IMR-90 (cell line): ENCODE results near the gene LMLN. TPM values are rescaled to one million over a fixed set of nuclear protein-coding genes. Genes with fewer than 3 reads are reported as not detected.

ENCODE experiments used
- ATAC-seq: fragments of 200-7000 bp; cut with Tn5 transposase; 2 replicates; pipeline ENCODE4 v1.9.1; 2020; ENCODE audit warnings: low read depth, mild to moderate bottlenecking, moderate library complexity
- BruUV-seq: library from RNA; stranded (reverse); fragments of 400-500 nt; replicated peaks from 2 replicates; lab custom pipeline; 2021; lab: Mats Ljungman, UMichigan
- CTCF ChIA-PET: fragments of 300-600 bp; formaldehyde crosslinking; extraction: SDS; loops from one replicate; lab custom pipeline; 2021; ENCODE audit warnings: antibody characterized with exemption; lab: Yijun Ruan, JAX
- POLR2A ChIA-PET: fragments of 300-600 bp; sonication (Branson Sonifier 250); formaldehyde crosslinking; loops from one replicate; lab custom pipeline; 2022; ENCODE audit warnings: antibody characterized with exemption; ENCODE audit not compliant: unreplicated experiment; lab: Charles Lee
- DNase-seq: peaks from one replicate; pipeline ENCODE4 v3.0.0; 2013
- H2AFZ ChIP-seq: replicated peaks from 2 replicates; pipeline ENCODE3; 2013; ENCODE audit warnings: low read length, mild to moderate bottlenecking; ENCODE audit not compliant: poor library complexity
- H2AK5ac ChIP-seq: 2 replicates; pipeline ENCODE4 v1.6.1; 2013; ENCODE audit warnings: low read depth, low read length, inconsistent platforms
- H2AK9ac ChIP-seq: replicated peaks from 2 replicates; pipeline ENCODE3; 2013; ENCODE audit warnings: mild to moderate bottlenecking, low read depth, low read length, moderate library complexity; ENCODE audit not compliant: poor library complexity
- H2BK120ac ChIP-seq: 2 replicates; pipeline ENCODE4 v1.6.1; 2013; ENCODE audit warnings: low read depth, low read length, inconsistent platforms
- H2BK15ac ChIP-seq: 3 replicates; pipeline ENCODE4 v1.6.1; 2013; ENCODE audit warnings: low read depth, low read length, inconsistent platforms
- H2BK20ac ChIP-seq: 2 replicates; pipeline ENCODE4 v1.6.1; 2013; ENCODE audit warnings: low read depth, mild to moderate bottlenecking, inconsistent platforms, low read length, moderate library complexity
- H2BK5ac ChIP-seq: 2 replicates; pipeline ENCODE4 v1.6.1; 2013; ENCODE audit warnings: mild to moderate bottlenecking, low read depth, low read length, inconsistent platforms; ENCODE audit not compliant: poor library complexity, severe bottlenecking
- H3K14ac ChIP-seq: replicated peaks from 2 replicates; pipeline ENCODE4 v1.6.1; 2013; ENCODE audit warnings: low read depth, low read length, inconsistent platforms
- H3K18ac ChIP-seq: 2 replicates; pipeline ENCODE4 v1.6.1; 2013; ENCODE audit warnings: low read depth, low read length, control low read depth
- H3K23ac ChIP-seq: 2 replicates; pipeline ENCODE4 v1.6.1; 2013; ENCODE audit warnings: low read depth, low read length, inconsistent platforms
- H3K27ac ChIP-seq: 2 replicates; pipeline ENCODE4 v1.5.1; 2013; ENCODE audit warnings: mild to moderate bottlenecking, control low read depth, low read length; ENCODE audit not compliant: insufficient read depth
- H3K27me3 ChIP-seq: 2 replicates; pipeline ENCODE4 v1.6.1; 2013; ENCODE audit warnings: low read length; ENCODE audit not compliant: control insufficient read depth, insufficient read depth
- H3K36me3 ChIP-seq: 2 replicates; pipeline ENCODE4 v1.6.1; 2013; ENCODE audit warnings: low read length, mixed read lengths; ENCODE audit not compliant: control insufficient read depth, insufficient read depth
- H3K4ac ChIP-seq: 2 replicates; pipeline ENCODE4 v1.6.1; 2013; ENCODE audit warnings: low read depth, low read length, inconsistent platforms
- H3K4me1 ChIP-seq: 2 replicates; pipeline ENCODE4 v1.6.1; 2013; ENCODE audit warnings: low read length, mixed read lengths; ENCODE audit not compliant: control insufficient read depth, insufficient read depth
- H3K4me2 ChIP-seq: 2 replicates; pipeline ENCODE4 v1.6.1; 2013; ENCODE audit warnings: low read depth, mild to moderate bottlenecking, control low read depth, low read length, moderate library complexity
- H3K4me3 ChIP-seq: 2 replicates; pipeline ENCODE4 v1.5.1; 2013; ENCODE audit warnings: low read depth, mild to moderate bottlenecking, control low read depth, low read length, moderate library complexity; ENCODE audit not compliant: insufficient read depth
- H3K56ac ChIP-seq: 2 replicates; pipeline ENCODE4 v1.6.1; 2013; ENCODE audit warnings: low read length, inconsistent platforms; ENCODE audit not compliant: insufficient read depth; ENCODE audit errors: extremely low read depth
- H3K79me1 ChIP-seq, 2 experiments: 2 replicates each; pipeline ENCODE4 v1.6.1; 2013; ENCODE audit warnings: low read length in 2 of 2, inconsistent platforms in 1 of 2, low read depth in 1 of 2
- H3K9ac ChIP-seq: 2 replicates; pipeline ENCODE4 v1.6.1; 2013; ENCODE audit warnings: low read depth, low read length, control low read depth
- H3K9me1 ChIP-seq: 2 replicates; pipeline ENCODE4 v1.6.1; 2013; ENCODE audit warnings: low read length, inconsistent platforms; ENCODE audit not compliant: insufficient read depth
- H3K9me3 ChIP-seq: 2 replicates; pipeline ENCODE4 v1.6.1; 2013; ENCODE audit warnings: low read length; ENCODE audit not compliant: control insufficient read depth, insufficient read depth
- H4K20me1 ChIP-seq: 2 replicates; pipeline ENCODE4 v1.6.1; 2013; ENCODE audit warnings: low read length, inconsistent platforms; ENCODE audit not compliant: insufficient read depth
- H4K5ac ChIP-seq: 2 replicates; pipeline ENCODE4 v1.6.1; 2013; ENCODE audit warnings: mild to moderate bottlenecking, low read depth, low read length, control low read depth
- H4K8ac ChIP-seq, 2 experiments: 2 replicates each; pipeline ENCODE4 v1.6.1; 2013; ENCODE audit warnings: low read depth in 2 of 2, low read length in 2 of 2, control low read depth in 1 of 2, inconsistent platforms in 1 of 2
- H4K91ac ChIP-seq: 2 replicates; pipeline ENCODE4 v1.6.1; 2013; ENCODE audit warnings: low read depth, low read length, inconsistent platforms; ENCODE audit not compliant: insufficient read depth
- CEBPB ChIP-seq: IDR thresholded peaks from 2 replicates; pipeline ENCODE4 v1.6.1; 2012; ENCODE audit warnings: low read depth, low read length, improper control_type of control experiment
- ELK1 ChIP-seq: fragments of 150-350 bp; IDR thresholded peaks from 2 replicates; pipeline ENCODE4 v1.6.1; 2016; ENCODE audit warnings: low read depth, mild to moderate bottlenecking, low read length, moderate library complexity, borderline replicate concordance
- FOS ChIP-seq: fragments of 150-350 bp; IDR thresholded peaks from 2 replicates; pipeline ENCODE4 v1.6.1; 2016; ENCODE audit warnings: low read depth, low read length
- MAFK ChIP-seq: IDR thresholded peaks from 2 replicates; pipeline ENCODE4 v1.6.1; 2012; ENCODE audit warnings: low read depth, low read length, improper control_type of control experiment
- NFE2L2 ChIP-seq: fragments of 150-350 bp; IDR thresholded peaks from 2 replicates; pipeline ENCODE4 v1.6.1; 2016; ENCODE audit warnings: low read depth, mild to moderate bottlenecking, low read length
- RCOR1 ChIP-seq: IDR thresholded peaks from 2 replicates; pipeline ENCODE4 v1.6.1; 2012; ENCODE audit warnings: mild to moderate bottlenecking, low read length, improper control_type of control experiment; ENCODE audit not compliant: insufficient replicate concordance
- SMC3 ChIP-seq: fragments of 150-350 bp; IDR thresholded peaks from 2 replicates; pipeline ENCODE4 v1.6.1; 2016; ENCODE audit warnings: low read depth, mild to moderate bottlenecking, antibody characterized with exemption, low read length, moderate library complexity
- WGBS, 2 experiments: methylation state at CpG; one replicate each; pipeline versions ENCODE4 v1.1.5 to v1.1.7; 2013; ENCODE audit warnings: missing lambda C conversion rate in 2 of 2; ENCODE audit not compliant: insufficient read length in 1 of 2; ENCODE audit errors: extremely low coverage in 2 of 2; 5-methylcytosine and 5-hydroxymethylcytosine counted together
- dilution Hi-C: fragments of 300-500 bp; cut with HindIII; formaldehyde crosslinking; loops from one replicate; pipeline ENCODE4 v1.14.3; 2018; ENCODE audit warnings: low sequenced_read_pairs; ENCODE audit not compliant: unreplicated experiment
- in situ Hi-C: fragments of 300-500 bp; cut with MboI; formaldehyde crosslinking; loops from 3 replicates; pipeline ENCODE4 v1.14.3; 2019; ENCODE audit warnings: low sequenced_read_pairs, inconsistent platforms, mixed read lengths
- intact Hi-C: fragments of 100-400 bp; cut with micrococcal nuclease; formaldehyde crosslinking; loops from 2 replicates; pipeline ENCODE4 v1.10.0; 2022
- polyA plus RNA-seq, 3 experiments: library from polyadenylated mRNA; depleted of rRNA; stranded (reverse); fragments of >200 nt; gene quantifications; 2 replicates each; pipeline ENCODE4 v1.2.3, GENCODE V29; 2012; ENCODE audit warnings: low replicate concordance in 1 of 3
- total RNA-seq: library from RNA; depleted of rRNA; stranded (reverse); fragments of >200 nt; gene quantifications from 2 replicates; pipeline ENCODE4 v1.2.3, GENCODE V29; 2012

LMLN gene
- total and polyA plus RNA-seq, 2 of the 4 experiments (the other 2 are of a cell fraction), result 3.3 to 3.9 TPM

GRCh38 chr3:197955892-197956477 lies 4.0 kb upstream of the LMLN start:
- Histone ChIP-seq H3K18ac (no peak overlapping the region), H3K4me2 (no peak overlapping the region), H3K36me3 (peaks cover 37% of the 10 kb centered on the region), H3K4ac (no peak overlapping the region), H3K56ac (no peak overlapping the region), H3K9me3 (no peaks in the 10 kb centered on the region), H3K9ac (no peak overlapping the region), H3K4me3 (no peak overlapping the region), H2BK5ac (no peak overlapping the region), H2BK20ac (no peak overlapping the region), H4K8ac (no peak overlapping the region), H3K79me1 (peaks cover 25 to 59% of the 10 kb centered on the region in 2 experiments), H3K27me3 (no peaks in the 10 kb centered on the region), H2BK15ac (no peak overlapping the region), H3K9me1 (0 out of 2 replicates have a peak, but pooled peaks cover 3% of the 10 kb centered on the region), H2AFZ (no peak overlapping the region), H3K4me1 (0 out of 2 replicates have a peak, but pooled peaks cover 3% of the 10 kb centered on the region), H4K5ac (no peak overlapping the region), H3K14ac (no peak overlapping the region), H4K91ac (no peak overlapping the region), H4K20me1 (peaks cover 37% of the 10 kb centered on the region), H2AK5ac (no peak overlapping the region), H2BK120ac (no peak overlapping the region), H3K27ac (no peak overlapping the region), H3K23ac (no peak overlapping the region), H2AK9ac (no peak overlapping the region)
- TF ChIP-seq ELK1, result no peak
- no peak for TF ChIP-seq CEBPB
- TF ChIP-seq NFE2L2, result no peak
- no peak for TF ChIP-seq SMC3
- no peak for TF ChIP-seq MAFK
- no peak for TF ChIP-seq FOS
- TF ChIP-seq RCOR1, result no peak
- no peak for ATAC-seq
- no TSS peak for BruUV-seq
- ChIA-PET CTCF (interaction anchor here (0.7 kb wide), 1 partner anchor 13 kb away, joined by 3 read pairs; no protein-coding TSS in a partner anchor), POLR2A (no interaction called here)
- no CpG with 5 or more reads among the region's 4 CpGs for WGBS, 2 experiments
- dilution Hi-C loops, result no loop called here
- in situ Hi-C loops, result no loop called here
- DNase-seq, result no peak
- intact Hi-C loops, result no loop called here
